HepG2 (cell line): Measurements from ENCODE around the gene NEDD4L. TPM values are rescaled to one million over a fixed set of nuclear protein-coding genes. Genes with fewer than 3 reads are reported as not detected.

ENCODE experiments used
- BRF2 ChIP-seq: sonication (generic); formaldehyde crosslinking; IDR thresholded peaks from 2 replicates; pipeline ENCODE4 v1.8.1; 2022; ENCODE audit warnings: mild to moderate bottlenecking, missing genetic modification reagents
- CAMTA2 ChIP-seq: sonication (generic); formaldehyde crosslinking; IDR thresholded peaks from 2 replicates; pipeline ENCODE4 v1.4.0; 2020; ENCODE audit warnings: mild to moderate bottlenecking, missing genetic modification reagents, borderline replicate concordance
- CTCF ChIP-seq: sonication (generic); formaldehyde crosslinking; IDR thresholded peaks from 2 replicates; pipeline ENCODE4 v1.5.0; 2020; ENCODE audit warnings: mild to moderate bottlenecking, missing genetic modification reagents, moderate library complexity
- GATAD1 ChIP-seq: IDR thresholded peaks from 2 replicates; pipeline ENCODE4 v1.6.1; 2016; ENCODE audit warnings: missing genetic modification reagents, missing compliant biosample characterization
- GLMP ChIP-seq: sonication (generic); formaldehyde crosslinking; IDR thresholded peaks from 2 replicates; pipeline ENCODE4 v1.9.0; 2021; ENCODE audit warnings: missing genetic modification reagents, mild to moderate bottlenecking, borderline replicate concordance
- JUN ChIP-seq: sonication (generic); formaldehyde crosslinking; IDR thresholded peaks from 2 replicates; pipeline ENCODE4 v1.4.0; 2020; ENCODE audit warnings: mild to moderate bottlenecking, missing genetic modification reagents
- MAFK ChIP-seq, 2 experiments: IDR thresholded peaks in 1 of 2; conservative IDR thresholded peaks in 1 of 2; 2 replicates each; pipeline ENCODE4 v1.6.1; 2011; ENCODE audit warnings: improper control_type of control experiment in 2 of 2, low read length in 2 of 2
- MXD3 ChIP-seq: IDR thresholded peaks from 2 replicates; pipeline ENCODE4 v1.6.1; 2016; ENCODE audit warnings: mild to moderate bottlenecking, missing biosample characterization, missing genetic modification reagents
- NR2C2 ChIP-seq: sonication (generic); formaldehyde crosslinking; IDR thresholded peaks from 2 replicates; pipeline ENCODE4 v1.4.0; 2020; ENCODE audit warnings: missing genetic modification reagents, mild to moderate bottlenecking, moderate library complexity, borderline replicate concordance
- PAX8 ChIP-seq: sonication (generic); formaldehyde crosslinking; IDR thresholded peaks from 2 replicates; pipeline ENCODE4 v1.8.0; 2022; ENCODE audit warnings: mild to moderate bottlenecking, missing genetic modification reagents, borderline replicate concordance
- RAD21 ChIP-seq: fragments of 450-650 bp; formaldehyde crosslinking; IDR thresholded peaks from 2 replicates; pipeline ENCODE4 v1.5.0; 2020; ENCODE audit warnings: mild to moderate bottlenecking
- SKIL ChIP-seq: sonication (generic); formaldehyde crosslinking; IDR thresholded peaks from 2 replicates; pipeline ENCODE4 v1.8.0; 2022; ENCODE audit warnings: missing genetic modification reagents, mild to moderate bottlenecking, moderate library complexity, borderline replicate concordance
- THYN1 ChIP-seq: sonication (generic); formaldehyde crosslinking; IDR thresholded peaks from 2 replicates; pipeline ENCODE4 v1.8.1; 2023; ENCODE audit warnings: low read depth, mild to moderate bottlenecking, moderate library complexity, missing genetic modification reagents, borderline replicate concordance
- USF2 ChIP-seq, 2 experiments: sonication (generic) in 1 of 2; formaldehyde crosslinking in 1 of 2; IDR thresholded peaks; 2 replicates each; pipeline versions ENCODE4 v1.5.1 to v1.6.1; 2011 to 2020; ENCODE audit warnings: borderline replicate concordance in 1 of 2, low read depth in 1 of 2, low read length in 1 of 2, mild to moderate bottlenecking in 1 of 2, missing genetic modification reagents in 1 of 2, moderate library complexity in 1 of 2
- ZFP36L1 ChIP-seq: sonication (generic); formaldehyde crosslinking; IDR thresholded peaks from 2 replicates; pipeline ENCODE4 v1.8.0; 2022; ENCODE audit warnings: mild to moderate bottlenecking, missing genetic modification reagents, moderate library complexity
- ZFY ChIP-seq: sonication (generic); formaldehyde crosslinking; IDR thresholded peaks from 2 replicates; pipeline ENCODE4 v1.4.0; 2020; ENCODE audit warnings: missing genetic modification reagents
- ZNF644 ChIP-seq: IDR thresholded peaks from 2 replicates; pipeline ENCODE4 v1.6.1; 2016; ENCODE audit warnings: low read depth
- ZNF761 ChIP-seq: sonication (generic); formaldehyde crosslinking; conservative IDR thresholded peaks from 2 replicates; pipeline ENCODE4 v1.4.0; 2020; ENCODE audit warnings: mild to moderate bottlenecking, missing genetic modification reagents
- ZNF788 ChIP-seq: sonication (generic); formaldehyde crosslinking; IDR thresholded peaks from 2 replicates; pipeline ENCODE4 v1.5.0; 2020; ENCODE audit warnings: mild to moderate bottlenecking, missing genetic modification reagents, borderline replicate concordance
- polyA plus RNA-seq, 8 experiments: library from polyadenylated mRNA; depleted of rRNA in 3 of 8; stranded (reverse) in 7 of 8; unstranded in 1 of 8; fragments of >200 nt; fragmentation: Illumina TruSeq in 4 of 8; extraction: Trizol in 4 of 8; gene quantifications; 2 replicates each; pipeline versions ENCODE4 v1.2.1 to v1.2.3, GENCODE V29; 2011 to 2016; ENCODE audit warnings: low read depth in 4 of 8, missing spikeins in 1 of 8, mixed read lengths in 1 of 8; ENCODE audit not compliant: insufficient read depth in 1 of 8
- total RNA-seq, 5 experiments: library from RNA; depleted of rRNA; stranded (reverse); fragments of >200 nt; fragmentation: Illumina TruSeq; extraction: Trizol; gene quantifications; 2 replicates each; pipeline ENCODE4 v1.2.3, GENCODE V29; 2016; ENCODE audit warnings: low read depth in 1 of 5

NEDD4L gene
- total and polyA plus RNA-seq, 2 of the 13 experiments (the other 11 are each of a cell fraction or from before 2014, with no cell fraction given), result 168 to 390 TPM

- TF ChIP-seq MXD3, result peak; percentile 22; the same call in 1 of the 2 replicates
- no peak for TF ChIP-seq MAFK (conservative IDR thresholded peaks at IDR 0.05 in 1 of 2, IDR thresholded peaks at IDR 0.05 in 1 of 2; ENCODE audit: low read length in 2 of 2)
- no peak for TF ChIP-seq GLMP (CRISPR knock-in tag)
- TF ChIP-seq THYN1, result no peak
- TF ChIP-seq ZNF761, result no peak
- TF ChIP-seq NR2C2, result peak; percentile 68
- TF ChIP-seq ZFY (CRISPR knock-in tag), result peak; percentile 70
- TF ChIP-seq ZFP36L1 (CRISPR knock-in tag), result peak; percentile 80; the same call in 1 of the 2 replicates
- peak; percentile 67; the same call in 1 of the 2 replicates for TF ChIP-seq CAMTA2 (CRISPR knock-in tag)
- no peak for TF ChIP-seq JUN
- TF ChIP-seq USF2 (IDR thresholded peaks at IDR 0.05; ENCODE audit: low read depth, low read length), result no peak
- TF ChIP-seq USF2 (CRISPR knock-in tag; IDR thresholded peaks at IDR 0.05; ENCODE audit: borderline replicate concordance), result no peak
- TF ChIP-seq PAX8 (CRISPR knock-in tag), result no peak
- peak; percentile 72; the same call in 1 of the 2 replicates for TF ChIP-seq BRF2
- TF ChIP-seq ZNF788 (CRISPR knock-in tag), result peak; percentile 71; the same call in 1 of the 2 replicates
- no peak for TF ChIP-seq ZNF644 (CRISPR knock-in tag)
- peak; percentile 46 for TF ChIP-seq CTCF (CRISPR knock-in tag)
- peak; percentile 98 for TF ChIP-seq SKIL (CRISPR knock-in tag)
- peak; percentile 55 for TF ChIP-seq GATAD1
- peak; percentile 53; the same call in 1 of the 2 replicates for TF ChIP-seq RAD21 (CRISPR knock-in tag)
Observed at GRCh38 chr18:58402951-58403702, 359.1 kb downstream of the NEDD4L start (continued).
